HG02759 (cell line): ENCODE data around the gene ELOVL5.
"Not testable (repeated sequence)": the region's sequence is repeated elsewhere in the genome, so short reads cannot be mapped to it uniquely, and the experiment has no call there.

Source experiments
- ATAC-seq: cut with Tn5 transposase; IDR thresholded peaks from one replicate; pipeline ENCODE4 v1.9.1; 2021; ENCODE audit warnings: mild to moderate bottlenecking, moderate library complexity; ENCODE audit not compliant: unreplicated experiment

ELOVL5 gene

GRCh38 chr6:53306217-53306616 is 42.5 kb downstream of the ELOVL5 start:
- not testable (repeated sequence) for ATAC-seq

DNA sequence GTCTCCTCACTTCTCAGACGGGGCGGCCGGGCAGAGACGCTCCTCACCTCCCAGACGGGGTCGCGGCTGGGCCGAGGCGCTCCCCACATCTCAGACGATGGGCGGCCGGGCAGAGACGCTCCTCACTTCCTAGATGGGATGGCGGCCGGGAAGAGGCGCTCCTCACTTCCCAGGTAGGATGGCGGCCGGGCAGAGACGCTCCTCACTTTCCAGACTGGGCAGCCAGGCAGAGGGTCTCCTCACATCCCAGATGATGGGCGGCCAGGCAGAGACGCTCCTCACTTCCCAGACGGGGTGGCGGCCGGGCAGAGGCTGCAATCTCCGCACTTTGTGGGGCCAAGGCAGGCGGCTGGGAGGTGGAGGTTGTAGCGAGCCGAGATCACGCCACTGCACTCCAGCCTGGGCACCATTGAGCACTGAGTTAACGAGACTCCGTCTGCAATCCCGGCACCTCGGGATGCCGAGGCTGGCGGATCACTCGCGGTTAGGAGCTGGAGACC is 43.2 kb downstream of the ELOVL5 start:
- not testable (repeated sequence) for ATAC-seq

GRCh38 chr6:53304953-53305352 is 43.8 kb downstream of the ELOVL5 start:
- ATAC-seq: not testable (repeated sequence)

- ATAC-seq: no peak
Measured at GRCh38 chr6:53302678-53303360, 45.9 kb downstream of the ELOVL5 start.

- no peak for ATAC-seq
Measured at GRCh38 chr6:53301801-53302537, 46.8 kb downstream of the ELOVL5 start.

DNA sequence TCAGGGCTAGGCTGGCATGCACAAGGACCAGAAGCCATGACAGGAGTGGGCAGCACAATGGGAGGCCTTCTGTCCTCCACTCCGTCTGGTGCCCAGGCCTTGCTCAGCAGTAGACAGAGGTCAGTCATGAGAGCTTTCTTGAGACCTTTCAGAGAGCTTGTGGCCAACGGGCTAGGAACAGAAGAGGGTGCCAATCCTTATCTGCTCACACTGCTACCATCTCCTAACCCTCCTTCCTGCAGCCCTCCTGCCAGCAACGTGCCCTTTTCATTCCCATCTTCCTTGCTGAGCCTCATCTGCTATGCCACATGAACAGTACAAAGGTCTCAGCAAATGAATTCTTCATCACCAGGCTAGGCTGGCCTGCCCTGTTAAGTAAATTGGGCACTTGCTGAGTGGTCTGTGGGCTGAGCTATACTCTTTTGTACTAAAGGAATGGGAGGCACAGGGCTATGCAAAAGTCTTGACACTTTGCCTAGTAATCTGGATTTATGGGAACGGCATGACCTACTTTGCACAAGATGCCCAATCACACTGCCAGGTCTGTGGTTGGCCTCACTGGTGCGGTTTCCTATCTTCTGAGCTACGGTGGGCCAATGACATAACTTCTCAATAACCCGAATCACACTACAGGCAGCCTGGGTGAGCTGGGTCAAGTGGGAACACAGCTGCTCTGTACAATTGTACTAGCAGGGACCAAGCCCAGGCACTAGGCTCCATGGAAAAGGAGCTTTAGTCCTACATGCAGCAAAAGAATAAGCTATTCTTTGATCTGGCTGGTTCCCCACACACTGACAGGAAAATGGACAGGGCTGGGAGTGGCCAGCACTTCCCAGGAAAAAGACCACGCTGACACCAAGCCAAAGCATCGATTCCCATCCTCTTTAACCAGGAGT is 47.8 kb downstream of the ELOVL5 start:
- ATAC-seq: no peak

DNA sequence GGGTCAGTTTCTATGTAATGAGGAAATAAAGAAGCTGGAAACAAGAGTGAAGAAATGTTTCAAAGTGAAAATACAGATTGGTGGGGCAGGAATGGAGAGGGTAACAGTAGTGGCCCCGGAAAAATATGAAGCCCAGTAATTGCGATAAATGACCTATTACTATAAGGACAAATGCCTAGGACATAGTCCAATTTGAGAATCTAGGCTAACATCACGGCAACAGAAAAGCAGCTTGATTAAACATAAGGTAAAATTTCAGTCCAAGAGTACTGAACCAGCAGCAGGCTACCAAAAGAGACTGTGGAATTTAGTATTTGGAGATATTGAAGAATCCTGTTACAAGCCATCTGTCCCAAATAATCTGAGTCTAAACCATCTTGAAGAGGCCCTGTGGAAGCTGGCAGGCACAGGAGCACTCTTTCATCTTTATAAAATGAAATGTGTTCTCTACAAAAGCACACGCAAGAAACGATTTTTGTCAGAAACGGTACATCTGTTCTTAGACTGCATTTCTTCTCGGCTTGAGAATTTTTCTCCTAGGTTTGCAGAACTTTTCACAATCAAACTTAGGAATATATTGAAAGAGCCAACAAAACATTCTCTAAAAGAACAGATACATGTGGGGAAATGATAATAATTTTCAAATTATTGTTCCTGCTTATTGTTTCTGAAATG is 49.3 kb downstream of the ELOVL5 start:
- no peak for ATAC-seq

- no peak for ATAC-seq
Measured at GRCh38 chr6:53297004-53297403, 51.7 kb downstream of the ELOVL5 start.

- no peak for ATAC-seq
Measured at GRCh38 chr6:53295176-53295575, 53.6 kb downstream of the ELOVL5 start.

DNA sequence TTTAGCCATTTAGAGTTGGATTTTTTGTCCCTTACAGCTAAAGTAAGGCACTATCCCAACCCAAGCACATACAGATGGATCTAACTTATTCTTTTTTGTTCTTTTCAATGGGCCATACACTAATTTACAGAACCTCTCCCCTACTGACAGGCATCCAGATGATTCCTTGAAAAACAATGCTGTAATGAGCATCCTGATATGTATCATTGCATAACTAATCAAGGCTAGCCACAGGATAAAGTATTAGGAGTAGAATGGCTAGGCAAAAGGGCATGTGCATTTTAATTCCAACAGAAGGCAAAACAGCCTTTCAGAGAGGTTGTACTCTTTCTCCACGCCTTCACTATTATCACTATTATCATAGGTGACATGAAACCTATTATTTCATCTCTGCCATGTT is 54.1 kb downstream of the ELOVL5 start:
- ATAC-seq: no peak

GRCh38 chr6:53294095-53294494 is 54.7 kb downstream of the ELOVL5 start:
- no peak for ATAC-seq

- no peak for ATAC-seq
Measured at GRCh38 chr6:53293691-53294090, 55.1 kb downstream of the ELOVL5 start.

GRCh38 chr6:53290537-53291510 is 57.9 kb downstream of the ELOVL5 start:
- ATAC-seq: no peak

DNA sequence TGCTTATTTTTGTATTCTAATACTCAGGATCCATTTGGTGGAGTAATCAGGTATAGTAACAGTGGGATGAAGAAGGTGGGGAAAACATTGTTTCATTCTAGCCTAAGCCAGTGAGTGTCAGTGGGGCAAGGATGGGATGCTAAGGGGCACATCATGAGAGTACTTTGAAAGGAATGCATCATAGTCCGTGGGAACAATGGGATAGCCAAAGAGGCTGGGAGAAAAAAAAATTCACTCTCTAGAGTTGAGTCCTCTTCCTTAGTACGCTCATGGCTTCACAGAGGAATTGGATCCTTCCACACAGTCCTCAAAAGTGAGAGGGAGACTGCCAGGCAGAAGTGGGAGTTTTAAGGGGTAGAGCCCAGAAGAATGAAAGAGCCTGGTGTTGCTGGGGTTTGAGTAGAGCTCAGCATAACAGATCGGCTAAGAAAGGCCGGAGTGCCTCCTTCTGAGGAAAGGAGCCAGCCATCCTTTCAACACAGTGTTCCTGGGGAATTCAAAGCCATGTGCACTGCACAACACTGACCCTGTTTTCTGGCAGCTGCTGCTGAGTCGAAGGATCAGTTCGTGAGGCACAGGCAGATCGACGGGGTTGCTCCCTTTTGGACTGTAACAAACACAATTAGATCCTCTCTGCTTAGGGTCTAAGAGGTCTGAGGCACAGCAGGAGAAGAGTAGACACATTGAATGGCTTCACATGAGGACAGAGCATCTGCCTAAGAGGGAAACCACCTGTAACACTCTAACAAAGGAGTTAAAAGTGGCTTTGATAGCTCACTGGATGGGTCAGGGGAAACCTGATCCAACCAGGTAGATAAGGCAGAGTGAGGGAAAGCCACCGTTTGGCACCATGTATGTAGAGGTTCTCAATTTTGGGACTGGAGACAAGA is 61.2 kb downstream of the ELOVL5 start:
- ATAC-seq: no peak

DNA sequence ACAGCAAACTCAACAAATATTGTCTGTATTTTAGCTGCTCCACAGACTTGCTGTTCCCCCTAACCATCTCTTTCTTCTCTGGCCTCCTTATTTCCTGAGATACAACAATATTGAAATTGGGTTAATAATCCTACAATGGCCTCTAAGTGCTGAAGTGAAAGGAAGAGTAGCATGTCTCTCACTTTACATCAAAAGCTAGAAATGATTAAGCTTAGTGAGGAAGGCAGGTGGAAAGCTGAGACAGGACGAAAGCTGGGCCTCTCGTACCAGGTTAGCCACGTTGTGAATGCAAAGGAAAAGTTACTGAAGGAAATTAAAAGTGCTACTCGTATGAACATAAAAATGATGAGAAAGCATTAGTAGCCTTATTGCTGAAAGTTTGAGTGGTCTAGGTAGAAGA is 63.8 kb downstream of the ELOVL5 start:
- ATAC-seq: peak; percentile 83

- no peak for ATAC-seq
Measured at GRCh38 chr6:53282741-53283140, 66.0 kb downstream of the ELOVL5 start.

- ATAC-seq: no peak
Measured at GRCh38 chr6:53282234-53282633, 66.5 kb downstream of the ELOVL5 start.

DNA sequence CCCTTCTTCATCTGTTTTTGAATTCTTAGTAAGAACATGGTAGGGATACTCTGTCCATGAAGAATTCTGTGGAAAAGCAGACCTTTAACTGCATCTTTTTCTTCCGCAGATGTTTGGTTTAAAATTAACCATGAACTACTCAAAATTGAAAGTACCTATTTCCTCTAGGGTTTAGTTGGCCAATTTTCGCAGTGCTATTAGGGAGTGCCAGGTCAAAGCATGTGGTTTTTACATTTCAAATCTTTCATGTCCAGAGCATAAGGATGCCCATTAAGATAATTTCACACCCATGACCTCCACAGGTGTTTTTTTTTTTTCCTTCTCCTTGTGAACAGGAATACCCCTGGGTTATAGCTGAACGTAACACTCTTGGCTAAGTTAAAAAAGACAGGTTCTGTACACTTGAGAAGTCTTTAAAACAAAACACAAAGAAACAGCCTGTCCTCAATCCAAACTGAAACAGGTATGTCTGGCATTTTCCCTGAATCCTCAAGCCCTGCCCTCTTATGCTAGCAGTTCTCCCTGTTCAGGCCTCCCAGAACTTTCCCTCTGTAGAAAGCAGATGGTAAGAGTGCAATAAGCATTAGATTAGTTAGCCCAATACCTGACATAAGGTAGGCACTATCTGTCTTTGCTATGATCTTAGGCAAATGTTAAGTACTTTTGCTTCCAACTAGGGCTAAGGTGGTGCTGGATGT is 67.1 kb downstream of the ELOVL5 start:
- no peak for ATAC-seq
